Cardiac muscle cell (in vitro differentiated cells and primary cell): ENCODE results near the gene SF3B3. TPM values are rescaled to one million over a fixed set of nuclear protein-coding genes. Genes with fewer than 3 reads are reported as not detected.
"Not testable (repeated sequence)": the region's sequence is repeated elsewhere in the genome, so short reads cannot be mapped to it uniquely, and the experiment has no call there.

Experiments used
- DNase-seq, 2 donors: peaks; one replicate each; pipeline versions ENCODE4 v3.0.0 to v3.0.0-alpha.2; 2010 to 2017; ENCODE audit warnings: low read depth in 1 of 2, low spot score in 1 of 2
- H3K27ac ChIP-seq: fragments of 200-600 bp; sonication (generic); 2 replicates; pipeline ENCODE4 v1.5.1; 2016
- H3K27me3 ChIP-seq: fragments of 200-600 bp; sonication (generic); 2 replicates; pipeline ENCODE4 v1.6.0; 2016; ENCODE audit warnings: control low read depth
- H3K36me3 ChIP-seq: fragments of 200-600 bp; sonication (generic); 2 replicates; pipeline ENCODE4 v1.5.1; 2016; ENCODE audit warnings: control low read depth
- H3K4me1 ChIP-seq: fragments of 200-600 bp; sonication (generic); 2 replicates; pipeline ENCODE4 v1.8.1; 2017; ENCODE audit warnings: low read depth, mild to moderate bottlenecking, mixed run types
- H3K4me3 ChIP-seq: fragments of 200-600 bp; sonication (generic); 2 replicates; pipeline ENCODE4 v1.5.1; 2016; ENCODE audit warnings: mild to moderate bottlenecking
- H3K9me3 ChIP-seq: fragments of 200-600 bp; sonication (generic); 2 replicates; pipeline ENCODE4 v1.5.1; 2017; ENCODE audit warnings: low read depth, mild to moderate bottlenecking, control low read depth
- polyA plus RNA-seq: library from polyadenylated mRNA; unstranded; fragments of >200 nt; fragmentation: Nextera tagmentation; extraction: Ambion mirVana; gene quantifications from 2 replicates; pipeline ENCODE4 v1.2.1, GENCODE V29; 2016
- total RNA-seq: library from RNA; depleted of rRNA; stranded (reverse); fragments of >200 nt; gene quantifications from 2 replicates; pipeline ENCODE4 v1.2.3, GENCODE V29; 2016
- TF ChIP-seq, protein P1 (sequence below): IDR thresholded peaks from 2 replicates; pipeline ENCODE4 v1.5.1; 2012; ENCODE audit warnings: low read depth, mild to moderate bottlenecking, low read length

The SF3B3 gene
- total and polyA plus RNA-seq, 2 experiments from 2014 or later: 178 to 203 TPM

DNA sequence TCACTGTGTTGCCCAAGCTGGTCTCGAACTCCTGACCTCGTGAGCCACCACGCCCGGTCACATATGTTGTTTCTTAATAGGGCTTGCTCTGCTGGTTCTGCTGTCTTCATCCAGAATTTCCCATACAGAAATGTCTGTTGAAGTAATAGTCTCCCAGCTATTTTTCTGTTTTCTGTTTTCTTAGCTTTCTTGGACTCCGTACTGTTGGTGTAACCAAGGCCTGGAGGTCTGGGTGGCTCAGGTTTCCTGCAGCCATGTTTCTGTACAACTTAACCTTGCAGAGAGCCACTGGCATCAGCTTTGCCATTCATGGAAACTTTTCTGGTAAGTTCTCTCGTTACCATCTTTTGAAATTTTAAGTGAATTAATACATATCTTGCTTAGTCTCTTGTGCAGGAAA lies 2.8 kb downstream of the SF3B3 start:
- no peaks in the 10 kb centered on the region for H3K27me3 ChIP-seq
- H3K36me3 ChIP-seq: peaks cover 38% of the 10 kb centered on the region
- no peak for DNase-seq
- no peak overlapping the region for H3K27ac ChIP-seq
- no peaks in the 10 kb centered on the region for H3K9me3 ChIP-seq
- TF ChIP-seq, protein P1, sequence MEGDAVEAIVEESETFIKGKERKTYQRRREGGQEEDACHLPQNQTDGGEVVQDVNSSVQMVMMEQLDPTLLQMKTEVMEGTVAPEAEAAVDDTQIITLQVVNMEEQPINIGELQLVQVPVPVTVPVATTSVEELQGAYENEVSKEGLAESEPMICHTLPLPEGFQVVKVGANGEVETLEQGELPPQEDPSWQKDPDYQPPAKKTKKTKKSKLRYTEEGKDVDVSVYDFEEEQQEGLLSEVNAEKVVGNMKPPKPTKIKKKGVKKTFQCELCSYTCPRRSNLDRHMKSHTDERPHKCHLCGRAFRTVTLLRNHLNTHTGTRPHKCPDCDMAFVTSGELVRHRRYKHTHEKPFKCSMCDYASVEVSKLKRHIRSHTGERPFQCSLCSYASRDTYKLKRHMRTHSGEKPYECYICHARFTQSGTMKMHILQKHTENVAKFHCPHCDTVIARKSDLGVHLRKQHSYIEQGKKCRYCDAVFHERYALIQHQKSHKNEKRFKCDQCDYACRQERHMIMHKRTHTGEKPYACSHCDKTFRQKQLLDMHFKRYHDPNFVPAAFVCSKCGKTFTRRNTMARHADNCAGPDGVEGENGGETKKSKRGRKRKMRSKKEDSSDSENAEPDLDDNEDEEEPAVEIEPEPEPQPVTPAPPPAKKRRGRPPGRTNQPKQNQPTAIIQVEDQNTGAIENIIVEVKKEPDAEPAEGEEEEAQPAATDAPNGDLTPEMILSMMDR: no peak
- peaks cover 20% of the 10 kb centered on the region for H3K4me1 ChIP-seq
- no peak overlapping the region for H3K4me3 ChIP-seq

DNA sequence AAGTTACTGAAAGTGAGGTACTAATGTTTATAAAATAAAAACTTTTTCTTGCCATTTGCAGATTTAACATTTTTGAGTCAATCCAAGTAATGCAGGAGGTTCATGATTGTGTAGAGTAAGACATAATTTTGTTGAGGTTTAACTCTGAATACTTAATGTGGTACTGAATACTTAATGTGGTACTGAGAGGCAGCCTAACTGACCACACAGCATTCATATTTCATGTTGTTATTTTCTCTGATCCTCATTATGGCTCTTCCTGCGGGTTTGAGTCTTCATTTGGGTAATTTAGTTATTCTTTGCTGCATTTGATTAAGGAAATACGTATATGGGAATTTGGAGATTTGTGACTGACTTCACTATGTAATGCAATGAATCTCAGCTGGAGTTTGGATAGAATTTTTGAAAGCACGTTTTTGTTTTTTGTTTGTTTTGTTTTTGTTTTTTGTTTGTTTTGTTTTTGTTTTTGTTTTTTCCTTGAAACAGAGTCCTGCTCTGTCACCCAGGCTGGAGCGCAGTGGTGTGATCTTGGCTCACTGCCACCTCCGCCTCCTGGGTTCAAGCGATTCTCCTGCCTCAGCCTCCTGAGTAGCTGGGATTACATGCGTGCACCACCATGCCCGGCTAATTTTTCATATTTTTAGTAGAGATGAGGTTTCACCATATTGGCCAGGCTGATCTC lies 3.8 kb downstream of the SF3B3 start:
- H3K27ac ChIP-seq: no peak overlapping the region
- no peaks in the 10 kb centered on the region for H3K9me3 ChIP-seq
- DNase-seq: no peak
- no peak overlapping the region for H3K4me3 ChIP-seq
- H3K27me3 ChIP-seq: no peaks in the 10 kb centered on the region
- H3K4me1 ChIP-seq: peaks cover 18% of the 10 kb centered on the region
- H3K36me3 ChIP-seq: peaks cover 47% of the 10 kb centered on the region
- TF ChIP-seq, protein P1: no peak

DNA sequence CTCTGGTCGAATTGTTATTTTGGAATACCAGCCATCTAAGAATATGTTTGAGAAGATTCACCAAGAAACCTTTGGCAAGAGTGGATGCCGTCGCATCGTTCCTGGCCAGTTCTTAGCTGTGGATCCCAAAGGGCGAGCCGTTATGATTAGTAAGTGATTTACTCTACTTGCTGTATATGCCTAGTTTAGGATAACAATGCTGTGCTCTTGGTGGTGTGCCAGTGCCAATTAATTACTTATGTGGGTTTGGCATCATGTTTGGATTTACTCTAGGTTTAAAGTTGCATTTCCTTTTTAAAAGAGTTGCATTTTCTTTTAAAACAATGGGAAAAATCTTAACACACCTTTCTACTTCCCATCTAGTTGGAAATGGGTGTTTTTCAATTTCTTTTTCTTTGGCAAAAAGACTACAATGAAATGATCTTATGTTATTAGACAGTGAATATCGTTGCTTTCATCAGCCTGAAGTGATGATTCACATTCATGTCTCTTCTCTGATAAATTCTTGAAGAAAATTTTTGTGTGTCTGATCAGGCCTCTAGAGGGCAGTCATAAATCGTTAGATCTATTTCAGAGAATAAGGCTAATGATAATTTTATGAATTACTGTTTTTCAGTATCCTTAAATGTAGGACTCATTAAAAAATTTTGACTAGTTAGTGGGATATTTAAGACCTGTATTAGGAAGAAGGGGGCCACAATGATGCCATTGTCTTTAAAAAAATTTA lies 5.6 kb downstream of the SF3B3 start:
- Histone ChIP-seq H3K9me3 (no peaks in the 10 kb centered on the region), H3K27ac (no peak overlapping the region), H3K27me3 (no peaks in the 10 kb centered on the region), H3K36me3 (peaks cover 64% of the 10 kb centered on the region), H3K4me1 (peaks cover 16% of the 10 kb centered on the region), H3K4me3 (no peak overlapping the region)
- TF ChIP-seq, protein P1: peak; percentile 54
- DNase-seq: peak in 1 of 2 donors; percentile 67

DNA sequence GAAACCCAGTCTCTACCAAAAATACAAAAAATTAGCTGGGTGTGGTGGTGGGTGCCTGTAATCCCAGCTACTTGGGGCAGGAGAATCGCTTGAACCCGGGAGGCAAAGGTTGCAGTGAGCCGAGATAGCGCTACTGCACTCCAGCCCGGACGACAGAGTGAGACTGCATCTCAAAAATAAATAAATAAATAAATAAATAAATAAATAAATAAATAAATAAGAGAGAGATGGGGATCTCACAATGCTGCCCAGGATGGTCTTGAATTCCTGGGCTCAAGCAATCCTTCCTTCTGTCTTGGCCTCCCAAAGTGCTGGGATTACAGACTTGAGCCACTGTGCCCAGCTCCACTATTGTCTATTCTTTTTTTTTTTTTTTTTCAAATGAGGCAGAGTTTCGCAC lies 6.3 kb downstream of the SF3B3 start:
- H3K36me3 ChIP-seq: peaks cover 72% of the 10 kb centered on the region
- H3K27ac ChIP-seq, DNase-seq, H3K9me3 ChIP-seq, H3K4me3 ChIP-seq, H3K27me3 ChIP-seq: not testable (repeated sequence)
- peaks cover 14% of the 10 kb centered on the region for H3K4me1 ChIP-seq

DNA sequence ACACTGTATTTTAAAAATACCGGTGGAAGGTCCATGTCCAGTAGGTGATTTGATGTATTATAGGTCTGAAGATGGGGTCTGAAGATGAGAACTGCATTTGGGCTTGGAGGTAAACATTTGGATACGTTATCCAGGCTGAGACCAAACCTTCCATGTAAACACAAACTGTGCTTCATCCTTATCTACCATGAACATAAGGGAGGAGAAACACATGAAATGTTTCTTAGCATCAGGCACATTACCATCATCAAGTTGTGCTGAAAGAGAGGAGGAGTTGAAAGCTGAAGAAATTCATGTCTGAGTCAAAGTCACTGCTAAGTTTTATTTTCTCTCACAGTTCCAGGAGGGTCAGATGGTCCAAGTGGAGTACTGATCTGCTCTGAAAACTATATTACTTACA lies 11.4 kb downstream of the SF3B3 start:
- Histone ChIP-seq H3K36me3 (peaks cover 80% of the 10 kb centered on the region), H3K27me3 (no peaks in the 10 kb centered on the region), H3K9me3 (no peaks in the 10 kb centered on the region), H3K4me1 (no peaks in the 10 kb centered on the region), H3K4me3 (no peak overlapping the region), H3K27ac (no peak overlapping the region)
- DNase-seq: no peak
- TF ChIP-seq, protein P1: no peak

DNA sequence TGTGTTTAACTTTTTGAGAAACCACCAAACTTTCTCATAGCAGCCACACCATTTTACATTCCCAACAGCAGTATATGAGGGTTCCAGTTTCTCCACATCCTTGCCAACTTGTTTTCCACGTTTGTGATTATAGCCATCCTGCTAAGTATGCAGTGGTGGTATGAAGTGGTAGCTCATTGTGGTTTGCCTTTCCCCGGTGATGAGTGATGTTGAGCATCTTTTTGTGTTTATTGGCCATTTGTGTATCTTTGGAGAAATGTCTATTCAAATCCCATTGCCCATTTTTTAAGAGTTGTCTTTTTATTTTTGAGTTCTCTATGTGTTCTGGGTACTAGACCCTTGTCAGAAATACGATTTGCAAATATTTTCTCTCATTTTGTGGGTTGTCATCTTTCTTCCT lies 17.4 kb downstream of the SF3B3 start:
- H3K4me1 ChIP-seq: no peaks in the 10 kb centered on the region

More for the DNA sequence above, 17.4 kb downstream of the SF3B3 start:
- no peak for DNase-seq
- no peak overlapping the region for H3K27ac ChIP-seq
- TF ChIP-seq, protein P1: no peak
- no peak overlapping the region for H3K4me3 ChIP-seq
- H3K27me3 ChIP-seq: no peaks in the 10 kb centered on the region
- H3K36me3 ChIP-seq: peaks cover 80% of the 10 kb centered on the region
- H3K9me3 ChIP-seq: no peaks in the 10 kb centered on the region
